Fibroblast of skin of left quadriceps (primary cell): ENCODE results near the gene KCP.

Experiments used
- DNase-seq, 2 experiments: peaks; one replicate each; pipeline ENCODE4 v3.0.0-alpha.2; 2013; ENCODE audit warnings: low read depth in 2 of 2

The KCP gene

GRCh38 chr7:128939075-128939860, 28.8 kb upstream of the KCP start:
- no peak for DNase-seq

DNA sequence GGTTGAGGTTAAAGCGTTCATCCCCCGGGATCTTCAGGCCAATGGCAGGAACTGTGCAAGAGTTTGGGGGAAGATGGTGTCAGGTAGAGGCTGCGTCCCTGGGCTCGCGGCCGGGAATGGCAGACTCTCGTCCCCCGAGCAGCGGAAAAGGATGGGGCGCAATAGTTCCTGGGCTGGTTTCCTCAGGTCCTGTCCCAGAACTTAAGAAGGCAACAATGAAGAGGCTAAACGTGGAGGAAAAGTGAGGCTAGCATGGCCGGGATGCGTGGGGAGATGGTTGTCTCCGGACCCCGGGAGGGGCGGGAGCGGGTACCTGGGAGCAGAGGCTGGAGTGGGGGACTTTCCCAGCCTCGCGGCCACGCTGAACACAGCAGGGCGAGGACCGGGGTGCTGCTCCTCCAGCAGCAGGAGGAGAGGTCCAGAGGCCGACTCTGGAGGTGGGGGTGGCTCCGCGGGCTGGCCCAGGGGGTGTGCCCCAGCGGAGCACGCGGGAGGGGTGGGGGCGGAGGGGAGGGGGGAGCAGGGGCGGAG, 28.1 kb upstream of the KCP start:
- no peak for DNase-seq

DNA sequence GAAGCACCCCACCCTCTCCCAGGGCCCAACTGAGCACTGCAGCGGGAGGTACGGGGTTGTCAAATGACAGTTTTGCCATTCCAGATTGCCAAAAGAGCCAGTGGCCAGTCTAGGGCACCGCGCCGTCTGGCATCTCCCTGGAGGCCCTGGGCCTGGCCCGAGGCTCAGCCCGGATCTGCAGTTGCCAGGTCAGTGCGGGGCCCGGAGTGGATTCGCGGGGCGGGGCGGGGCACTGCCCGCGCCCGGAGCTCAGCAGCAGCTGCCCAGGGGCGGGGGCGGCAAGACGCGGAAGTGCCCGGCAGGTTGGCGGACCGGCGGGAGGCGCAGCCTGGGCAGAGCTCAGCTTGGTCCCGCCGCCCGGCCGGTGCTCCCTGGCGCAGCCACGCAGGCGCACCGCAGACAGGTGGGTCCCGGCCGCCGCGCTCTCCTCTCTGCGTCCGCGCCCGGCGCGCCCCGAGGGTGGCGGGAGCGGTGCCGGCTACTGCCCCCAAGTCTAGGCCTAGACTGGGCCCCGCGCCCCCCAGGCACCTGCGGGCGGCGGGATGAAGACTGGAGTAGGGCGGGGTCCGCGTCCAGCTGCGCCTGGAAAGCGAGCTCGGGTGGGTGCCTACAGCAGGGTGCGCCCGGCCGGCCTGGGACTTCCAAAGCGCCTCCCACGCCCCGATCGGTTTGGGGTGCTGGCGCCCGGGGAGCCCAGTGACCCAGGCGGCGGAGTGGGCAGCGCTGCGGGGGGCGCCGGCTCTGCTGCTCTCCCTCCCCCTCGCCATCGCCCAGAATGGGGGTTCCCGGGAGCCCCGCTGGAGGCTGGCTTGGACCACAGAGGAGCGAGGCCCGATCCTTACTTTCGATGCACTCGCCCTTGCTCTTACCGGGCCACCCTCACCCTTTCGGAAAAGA, 27.4 kb upstream of the KCP start, which contains the start of gene IRF5:
TSS of gene IRF5 (plus strand) at position 281 of the 897 bp plus-strand sequence. CDS start 4,155 bp downstream, outside the sequence.
- DNase-seq = no peak

- no peak for DNase-seq
Measured at GRCh38 chr7:128937271-128937646, 26.8 kb upstream of the KCP start.

GRCh38 chr7:128936798-128937197, 26.3 kb upstream of the KCP start:
- DNase-seq = no peak

- DNase-seq = no peak
Measured at GRCh38 chr7:128935342-128935730, 24.8 kb upstream of the KCP start.

DNA sequence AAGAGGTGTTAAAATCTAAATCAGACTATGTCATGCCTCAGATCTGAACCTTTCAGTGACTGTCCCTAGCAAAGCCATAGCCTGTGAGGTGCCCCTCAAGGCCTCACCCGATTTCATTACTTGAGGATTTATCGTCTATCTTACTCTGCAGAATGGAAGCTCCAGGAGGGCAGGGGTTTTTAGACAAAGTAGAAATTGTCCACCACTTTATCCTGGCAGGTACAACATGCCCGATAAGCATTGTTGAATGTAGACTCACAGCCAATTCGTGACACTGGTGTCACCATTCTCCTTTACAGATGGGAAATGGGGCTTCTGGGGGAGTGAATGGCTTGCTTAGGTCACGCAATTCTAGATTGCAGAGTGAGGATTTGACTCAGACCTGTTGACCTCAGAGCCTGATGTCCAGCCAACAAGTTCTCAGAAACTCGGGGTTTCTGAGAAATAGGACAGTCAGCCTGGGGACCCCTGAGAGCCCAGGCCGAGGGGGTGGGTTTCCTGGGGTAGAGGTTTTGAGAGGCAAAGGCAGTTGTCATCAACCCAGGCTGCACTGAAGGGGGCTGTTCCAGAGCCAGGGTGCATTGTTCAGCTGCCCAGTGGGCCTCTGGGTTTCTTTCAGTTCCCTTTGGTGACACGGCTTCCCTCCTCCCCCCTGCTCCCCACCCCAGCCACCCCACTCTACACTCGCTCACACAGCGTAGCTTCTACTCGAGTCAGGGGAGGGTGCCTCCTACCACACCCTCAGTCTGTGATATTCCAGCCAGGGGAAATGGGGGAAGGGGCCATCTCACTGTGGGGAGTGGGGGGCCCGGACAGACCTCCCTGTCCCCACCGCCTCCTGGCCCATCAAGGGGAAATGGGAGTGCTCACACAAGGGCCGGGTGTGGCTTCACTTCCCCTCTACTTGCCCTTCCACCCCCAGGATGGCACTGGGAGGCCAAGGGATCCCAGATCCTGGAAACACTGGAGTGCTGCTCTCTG, 24.1 kb upstream of the KCP start:
- DNase-seq = no peak

DNA sequence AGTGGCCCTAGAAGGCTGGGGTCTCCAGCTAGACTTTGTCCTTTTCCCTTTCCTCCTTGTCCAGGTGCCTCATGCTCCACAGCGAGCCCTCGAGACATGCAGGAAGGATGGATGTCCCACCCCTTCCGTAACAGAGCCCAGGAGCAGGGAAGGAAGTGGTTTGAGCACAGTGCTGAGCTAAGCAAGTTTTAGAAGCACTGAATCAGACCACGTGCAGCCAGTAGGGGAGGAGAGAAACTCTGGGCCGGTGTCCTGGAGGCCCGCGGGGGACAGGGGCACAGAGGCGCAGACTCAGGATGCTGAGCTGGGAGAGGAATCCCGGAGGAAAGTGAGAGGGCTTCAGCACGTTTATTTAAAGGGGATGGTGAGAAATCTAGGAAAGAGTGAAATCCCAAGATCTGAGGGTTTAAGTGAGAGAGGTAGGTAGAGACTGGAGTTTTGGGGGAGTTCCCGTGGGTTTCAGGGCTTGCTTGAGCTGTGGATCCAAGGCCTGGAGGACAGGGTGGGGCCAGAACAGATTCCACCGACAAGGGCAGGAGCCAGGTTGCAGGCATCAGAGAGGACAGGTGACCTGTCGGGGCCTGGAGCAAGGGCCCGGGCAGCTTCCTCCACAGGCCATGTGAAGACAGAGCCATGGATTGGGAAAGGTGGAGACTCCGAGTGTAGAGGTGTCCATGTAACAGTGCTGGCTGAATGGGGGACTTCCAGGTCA, 22.8 kb upstream of the KCP start:
- no peak for DNase-seq

DNA sequence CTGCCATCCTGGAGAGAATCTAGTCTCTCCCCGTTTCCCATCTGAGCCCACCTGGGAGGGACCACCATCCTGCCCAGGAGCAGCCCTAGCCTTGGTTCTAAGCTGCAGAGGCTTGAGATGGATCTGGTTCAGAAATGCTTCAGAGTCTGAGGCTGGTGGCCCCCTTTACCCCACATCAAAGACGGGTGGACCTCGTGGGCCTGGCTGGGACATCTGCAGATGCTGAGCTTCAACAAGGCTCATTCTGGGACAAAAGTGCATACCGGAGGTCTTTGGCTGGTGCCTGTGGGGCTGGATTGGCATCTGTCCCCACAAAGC, 22.3 kb upstream of the KCP start:
- no peak for DNase-seq

GRCh38 chr7:128931965-128932861, 21.7 kb upstream of the KCP start:
- DNase-seq = no peak

DNA sequence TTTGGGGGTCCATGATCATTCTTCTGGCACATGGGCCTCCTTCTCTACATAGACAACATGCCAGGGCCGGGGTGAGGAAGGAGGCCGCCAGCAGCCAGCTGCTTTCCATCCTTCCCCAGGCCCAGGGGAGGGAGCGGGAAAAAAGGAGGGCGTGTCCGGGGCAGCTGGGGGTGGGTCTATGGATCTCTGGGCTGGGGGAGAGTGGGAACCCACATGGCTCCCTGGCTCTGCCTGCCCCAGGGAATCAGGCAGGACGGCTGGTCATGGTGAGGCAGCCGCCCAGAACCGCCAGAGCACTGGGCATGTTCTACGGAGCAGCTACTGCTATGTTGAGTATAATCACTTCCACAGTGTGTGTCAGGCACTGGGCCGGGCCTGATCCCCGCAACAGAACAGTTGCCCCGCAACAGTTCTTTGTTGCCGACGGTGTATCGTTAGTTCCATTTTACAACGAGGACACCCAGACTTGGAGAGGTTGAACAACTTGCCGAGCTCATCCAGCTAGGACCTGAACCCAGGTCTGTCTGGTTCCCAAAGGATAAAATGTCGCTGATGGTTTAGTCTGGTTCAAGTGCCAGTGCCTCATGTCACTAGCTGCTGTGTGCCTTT, 20.8 kb upstream of the KCP start:
- no peak for DNase-seq

DNA sequence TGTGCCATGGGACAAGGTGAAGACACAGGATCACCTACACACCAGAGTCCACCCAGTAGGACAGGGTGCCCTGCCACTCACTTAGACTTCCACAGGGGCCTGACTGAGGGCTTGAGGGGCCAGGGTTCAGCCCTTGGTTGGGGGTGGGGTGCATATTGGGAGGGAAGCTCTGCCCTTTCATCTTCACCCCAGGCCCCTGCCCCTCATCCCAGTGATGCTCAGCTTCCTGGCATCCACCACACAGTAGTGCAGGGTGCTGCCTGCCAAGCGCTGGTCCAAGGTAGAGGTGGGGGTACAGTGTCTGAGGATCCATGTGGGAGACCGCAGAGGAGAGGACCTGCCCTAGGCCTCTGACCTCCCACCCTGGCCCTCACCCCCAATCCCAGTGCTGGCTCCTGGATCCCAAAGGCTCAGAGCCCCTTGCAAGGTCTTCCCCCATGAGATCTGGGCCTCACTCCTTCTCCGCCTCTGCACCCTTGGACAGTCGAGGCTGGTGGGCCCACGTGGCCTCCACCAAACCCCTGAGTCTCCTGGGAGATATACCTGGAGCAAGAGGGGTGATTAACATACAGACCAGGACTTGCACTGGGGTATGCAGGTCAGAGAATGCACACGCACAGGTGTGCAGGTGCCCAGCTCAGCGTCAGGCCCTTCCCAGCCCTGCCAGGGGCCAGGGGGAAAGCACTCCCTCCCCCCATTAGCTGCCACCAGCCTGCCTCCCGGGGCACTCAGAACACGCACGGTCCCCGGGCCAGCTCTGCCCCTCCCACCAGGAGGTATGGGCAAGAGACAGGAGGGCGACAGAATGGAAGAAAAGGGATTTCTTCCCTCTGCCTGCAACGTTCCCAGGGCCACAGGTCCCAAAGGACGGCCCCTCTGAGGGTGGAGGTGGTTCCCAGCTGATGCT, 18.6 kb upstream of the KCP start:
- DNase-seq = no peak

DNA sequence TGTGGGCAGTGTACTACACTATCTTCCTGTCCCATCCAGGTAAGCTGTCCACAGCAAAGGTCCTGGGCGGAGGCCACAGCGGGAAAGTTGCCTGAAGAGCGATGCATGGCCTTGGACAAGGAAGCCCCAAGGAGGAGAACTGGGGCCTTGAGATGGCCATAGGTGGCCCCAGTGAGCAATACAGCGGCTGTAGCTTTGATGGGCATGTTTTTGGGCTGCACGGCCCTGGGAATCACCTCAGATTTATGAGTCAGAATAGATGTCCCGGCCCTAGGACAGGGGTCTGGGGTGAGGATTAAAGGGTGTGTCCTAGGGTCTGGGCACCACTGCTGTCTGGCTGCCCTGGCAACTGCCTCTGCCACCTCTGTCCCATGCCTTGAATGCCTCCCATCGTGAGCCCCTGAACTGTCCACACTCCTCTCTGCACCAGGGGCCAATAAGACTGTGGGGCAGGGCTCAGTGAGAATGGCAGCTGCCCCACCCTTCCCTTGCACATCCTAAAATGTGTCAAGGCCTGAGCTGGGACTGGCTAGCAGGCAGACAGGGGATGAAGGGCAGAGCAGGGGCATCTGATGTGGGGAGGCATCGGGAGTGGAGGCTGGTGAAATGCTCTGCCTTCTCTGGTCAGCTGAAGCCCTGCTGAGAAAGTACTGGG, 17.8 kb upstream of the KCP start:
- no peak for DNase-seq

DNA sequence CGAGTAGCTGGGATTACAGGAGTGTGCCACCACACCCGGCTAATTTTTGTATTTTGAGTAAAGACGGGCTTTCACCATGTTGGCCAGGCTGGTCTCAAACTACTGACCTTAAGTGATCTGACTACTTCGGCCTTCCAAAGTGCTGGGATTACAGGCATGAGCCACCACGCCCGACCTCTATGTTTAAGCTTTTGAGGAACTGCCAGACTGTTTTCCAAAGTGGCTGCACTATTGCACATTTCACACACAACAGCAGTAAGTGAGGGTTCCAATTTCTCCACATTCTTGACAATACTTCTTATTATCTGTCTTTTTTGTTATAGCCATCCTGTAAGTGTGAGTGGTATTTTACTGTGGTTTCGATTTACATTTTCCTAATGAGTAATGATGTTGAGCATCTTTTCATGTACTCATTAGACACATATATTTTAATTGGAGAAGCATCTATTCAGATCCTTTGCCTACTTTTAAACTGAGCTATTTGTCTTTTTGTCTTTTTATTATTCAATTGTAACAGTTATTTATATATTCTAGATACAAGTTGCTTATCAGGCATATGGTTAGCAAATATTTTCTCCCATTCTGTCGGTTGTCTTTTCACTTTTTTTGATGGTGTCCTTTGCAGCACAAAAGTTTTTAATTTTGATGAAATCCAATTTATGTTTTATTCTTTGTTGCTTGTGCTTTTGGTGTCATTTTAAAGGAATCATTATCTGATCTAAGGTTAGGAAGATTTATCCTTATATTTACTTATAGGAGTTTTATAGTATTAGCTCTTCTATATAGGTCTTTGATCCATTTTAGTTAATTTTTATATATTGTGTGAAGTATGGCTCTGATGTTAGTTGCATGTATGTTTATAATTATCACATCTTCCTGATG, 14.4 kb upstream of the KCP start:
- DNase-seq = no peak

DNA sequence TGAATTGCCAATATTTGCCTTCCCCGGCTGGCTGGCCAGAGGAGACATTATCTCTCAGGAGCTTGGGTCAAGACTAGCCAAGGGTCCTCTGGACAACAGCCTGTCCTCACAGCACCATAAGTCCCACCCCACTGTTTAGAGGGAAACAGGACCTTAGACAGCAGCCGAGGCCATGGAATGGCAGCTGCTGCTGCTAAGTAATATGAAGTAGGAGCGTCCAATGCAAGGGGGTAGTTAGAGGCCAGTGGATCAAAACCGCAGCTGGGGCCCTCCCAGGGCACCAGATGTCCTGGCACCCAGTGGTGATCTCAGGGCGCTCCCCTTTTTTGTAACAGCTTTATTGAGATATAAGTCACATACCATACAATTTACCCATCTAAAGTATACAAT, 12.9 kb upstream of the KCP start:
- no peak for DNase-seq

- no peak for DNase-seq
Measured at GRCh38 chr7:128922496-128923410, 12.2 kb upstream of the KCP start.
